ENCODE results near the gene ZBTB22.

- no peak for TF ChIP-seq POLR2A (IDR thresholded peaks at IDR 0.05)
- no peak for TF ChIP-seq CTCF (IDR thresholded peaks at IDR 0.05)
Observed at GRCh38 chr6:33356295-33356694, 38.8 kb upstream of the ZBTB22 start.
